GM19372 (cell line): ENCODE data around the gene CDA.
"Not testable (repeated sequence)": the region's sequence is repeated elsewhere in the genome, so short reads cannot be mapped to it uniquely, and the experiment has no call there.

Source experiments
- ATAC-seq: cut with Tn5 transposase; IDR thresholded peaks from one replicate; pipeline ENCODE4 v1.9.1; 2021; ENCODE audit warnings: mild to moderate bottlenecking, low read depth, moderate library complexity; ENCODE audit not compliant: unreplicated experiment

CDA gene

DNA sequence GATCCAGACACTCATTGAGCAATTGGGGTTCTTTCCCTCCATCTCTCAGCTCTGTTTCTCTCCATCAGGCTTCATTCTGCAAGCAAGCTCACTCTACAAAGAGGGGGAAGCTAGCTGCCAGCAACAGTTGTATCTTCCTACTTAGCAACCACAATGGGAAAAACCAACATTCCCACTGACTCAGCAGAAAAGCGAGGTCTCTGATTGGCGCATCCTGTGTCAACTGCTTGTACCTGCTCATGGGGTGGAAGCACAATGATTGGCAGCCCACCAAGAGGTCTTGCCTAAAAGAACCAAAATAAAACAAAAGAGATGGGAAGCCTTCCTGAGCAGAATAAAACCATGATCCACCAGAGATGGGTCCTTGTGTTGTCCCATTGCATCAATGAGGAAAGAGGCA lies 4.0 kb upstream of the CDA start:
- ATAC-seq = no peak

DNA sequence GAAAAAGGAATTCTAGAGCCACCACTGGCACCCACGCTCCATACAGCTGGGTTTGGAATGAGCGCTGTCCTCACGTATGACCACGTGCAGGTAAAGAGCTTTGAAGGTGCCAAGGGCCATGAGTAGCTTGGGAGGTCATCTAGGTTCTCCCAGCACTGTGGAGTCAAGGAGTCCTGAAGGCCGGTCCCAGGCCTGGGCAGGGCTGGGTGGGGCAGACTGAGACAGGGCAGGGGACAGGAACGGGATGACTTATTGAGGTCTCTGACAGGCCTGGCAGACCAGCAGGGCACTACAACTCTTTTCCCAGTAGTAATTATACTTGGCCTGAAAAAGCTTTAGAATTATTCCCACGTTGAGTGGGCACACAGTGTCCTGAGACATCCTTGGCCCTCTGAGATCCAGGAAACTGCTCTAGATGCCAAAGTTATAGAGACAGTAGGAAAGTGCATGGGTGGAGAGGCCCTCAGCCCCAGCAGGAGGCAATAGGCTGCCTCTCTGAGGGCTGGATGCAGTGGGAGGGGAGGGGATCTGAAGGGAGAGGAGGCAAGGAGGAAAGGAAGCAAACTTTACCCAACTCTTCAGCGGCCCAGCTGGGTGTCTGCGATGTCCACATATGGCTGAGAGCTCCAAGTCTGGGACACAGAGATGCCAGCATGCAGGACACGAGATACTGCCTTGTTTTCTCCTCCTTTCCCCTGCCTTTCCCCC lies 1.8 kb upstream of the CDA start:
- ATAC-seq = no peak

DNA sequence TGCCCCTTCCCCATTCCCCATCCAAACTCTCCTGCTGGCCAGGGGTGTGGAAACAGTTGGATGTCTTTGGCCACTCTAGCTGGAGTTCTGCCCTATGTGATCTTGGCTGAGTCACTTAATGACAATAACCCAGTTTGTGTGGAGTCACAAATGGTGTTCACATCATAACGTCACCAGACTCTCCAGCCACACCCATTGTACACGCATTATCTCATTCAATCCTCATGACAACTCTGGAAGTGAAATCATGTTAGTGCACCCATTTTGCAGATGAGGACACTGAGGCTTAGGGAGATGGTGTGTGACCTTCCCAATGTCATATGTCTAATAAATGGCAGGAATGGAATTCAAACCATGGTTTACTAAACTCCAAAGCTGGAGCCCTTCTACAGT lies 1.2 kb upstream of the CDA start:
- ATAC-seq = no peak

DNA sequence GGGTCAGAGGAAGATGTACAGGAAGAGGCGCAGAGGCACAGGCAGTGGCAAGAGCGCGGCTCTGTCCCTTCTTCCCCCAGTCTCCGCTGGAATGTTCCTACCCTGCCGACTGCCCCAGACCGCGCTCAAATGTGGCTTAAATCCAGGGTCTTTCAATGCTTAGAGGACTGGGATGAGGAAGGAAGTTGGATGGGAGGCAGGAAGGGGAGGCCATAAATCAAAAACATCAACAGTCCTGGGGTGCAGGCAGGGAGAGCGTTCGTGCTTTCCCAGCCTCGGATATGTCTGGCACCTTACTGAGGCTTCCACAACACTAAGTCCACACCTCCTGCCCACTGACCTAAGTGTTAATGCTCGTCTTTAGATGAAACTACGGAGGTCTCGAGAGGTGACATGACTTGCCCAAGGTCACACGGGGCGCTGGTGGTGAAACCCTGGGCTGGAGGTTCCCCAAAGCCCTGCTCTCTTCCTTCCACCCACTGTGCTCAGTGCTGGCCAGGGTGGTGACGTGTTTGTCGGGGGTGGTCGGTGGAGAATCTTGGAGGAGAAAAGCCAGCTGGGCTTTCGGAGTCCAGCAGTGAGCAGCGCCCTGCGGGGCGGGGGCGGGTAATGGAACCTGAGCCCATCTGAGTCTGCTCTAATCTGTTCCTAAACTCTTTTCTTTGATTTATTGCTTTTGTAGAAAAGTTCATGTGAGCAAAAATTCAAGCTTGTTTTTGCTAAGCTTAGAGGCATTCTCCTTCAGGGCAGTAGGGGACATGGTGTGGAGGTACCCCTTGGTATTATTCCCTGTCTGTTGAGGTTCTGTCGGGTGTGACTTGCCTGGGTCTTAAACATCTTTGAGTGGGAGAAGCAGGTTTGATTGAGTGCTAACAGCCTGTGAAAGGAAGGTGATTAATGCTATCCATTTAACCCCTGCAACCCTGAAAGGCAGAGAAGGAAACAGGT lies 708 bp downstream of the CDA start:
- ATAC-seq = no peak

DNA sequence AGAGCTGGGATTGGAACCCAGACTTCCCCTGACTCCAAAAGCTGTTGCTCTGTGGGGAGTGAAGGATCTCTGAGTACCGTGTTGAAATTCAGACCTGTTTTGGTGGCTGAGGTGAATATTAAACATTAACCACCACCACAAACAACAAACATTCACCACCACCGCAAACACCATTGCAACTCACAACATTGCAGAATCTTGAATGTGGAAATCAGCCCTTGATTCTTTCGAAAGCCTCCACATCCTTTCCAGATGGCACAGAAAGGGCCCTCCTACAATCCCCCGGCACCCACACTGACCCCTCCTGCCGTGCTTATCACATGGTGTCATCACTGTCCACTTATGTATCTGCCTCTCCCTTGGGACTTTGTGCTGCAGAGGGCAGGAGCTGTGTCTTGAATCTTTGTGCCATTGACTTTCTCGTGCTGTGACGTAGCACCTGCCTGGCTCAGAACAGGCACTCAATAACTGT lies 1.4 kb downstream of the CDA start:
- no peak for ATAC-seq

DNA sequence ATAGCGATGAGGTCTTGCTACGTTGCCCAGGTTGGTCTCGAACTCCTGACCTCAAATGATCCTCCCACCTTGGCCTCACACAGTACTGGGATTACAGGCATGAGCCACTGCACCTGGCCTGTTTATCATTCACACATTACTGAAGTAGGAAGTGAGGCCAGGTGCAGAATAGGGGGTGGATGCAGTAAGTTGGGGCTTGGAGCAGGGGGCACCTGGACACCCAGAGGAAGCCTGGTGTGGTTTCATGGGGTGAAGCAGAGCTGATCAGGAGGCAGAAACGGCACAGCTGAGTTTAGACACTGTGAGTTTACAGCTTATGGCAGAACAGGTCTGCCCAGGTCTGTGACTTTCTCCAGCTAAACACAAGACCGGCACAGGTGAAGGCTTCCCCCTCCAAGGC lies 4.9 kb downstream of the CDA start:
- ATAC-seq = no peak

DNA sequence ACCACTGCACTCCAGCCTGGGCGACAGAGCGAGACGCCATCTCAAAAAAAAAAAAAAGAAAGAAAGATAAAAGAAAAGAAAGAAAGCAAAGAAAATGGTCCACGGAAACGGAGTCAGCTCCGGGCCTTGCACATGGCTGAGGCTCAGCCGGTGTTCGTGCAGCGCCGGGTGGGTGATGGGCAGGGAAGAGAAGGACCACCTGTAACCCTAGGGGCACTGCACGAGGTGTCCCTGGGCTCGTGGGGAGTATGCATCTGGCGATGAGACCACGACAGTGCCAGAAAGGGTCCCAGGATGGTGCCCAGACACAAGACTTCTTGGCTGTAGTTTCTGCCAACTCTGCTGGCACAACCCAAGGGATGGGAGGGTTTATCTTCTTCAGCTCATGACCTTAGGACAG lies 5.8 kb downstream of the CDA start:
- no peak for ATAC-seq

DNA sequence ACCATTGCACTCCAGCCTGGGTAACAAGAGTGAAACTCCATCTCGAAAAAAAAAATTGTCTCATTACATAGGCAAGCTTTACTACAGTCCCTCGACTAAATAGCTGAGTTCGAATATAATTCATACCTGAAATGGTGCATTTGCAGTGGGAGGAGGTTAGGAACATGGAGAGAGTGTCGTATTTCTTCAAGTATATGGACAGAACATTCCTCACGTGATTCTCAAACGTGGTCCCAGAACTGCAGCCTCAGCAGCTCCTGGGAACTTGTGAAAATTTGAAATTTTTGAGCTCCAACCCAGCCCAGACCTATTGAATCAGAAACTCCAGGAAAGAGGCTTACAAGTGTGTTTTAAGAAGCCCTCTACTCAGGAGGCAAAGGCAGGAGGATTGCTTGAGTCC lies 7.2 kb downstream of the CDA start:
- no peak for ATAC-seq

DNA sequence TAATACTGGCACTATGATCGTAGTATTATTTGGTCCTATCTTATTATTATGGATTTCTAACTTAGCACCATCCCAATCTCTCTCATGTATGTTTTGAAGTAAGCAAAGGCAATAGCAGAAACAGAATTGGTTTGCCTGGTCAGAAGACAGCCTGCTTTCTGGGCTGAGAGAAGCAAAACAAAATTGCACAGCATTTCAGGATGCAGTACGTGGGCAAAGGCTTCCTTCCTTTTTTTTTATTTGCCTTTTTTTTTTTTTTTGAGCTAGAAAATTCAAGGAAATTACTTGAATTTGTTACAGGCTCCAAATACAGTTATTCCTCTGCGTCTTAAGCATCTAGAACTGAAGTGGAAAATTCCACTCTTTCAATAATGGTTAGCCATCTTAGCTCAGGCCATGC lies 8.8 kb downstream of the CDA start:
- ATAC-seq = no peak

DNA sequence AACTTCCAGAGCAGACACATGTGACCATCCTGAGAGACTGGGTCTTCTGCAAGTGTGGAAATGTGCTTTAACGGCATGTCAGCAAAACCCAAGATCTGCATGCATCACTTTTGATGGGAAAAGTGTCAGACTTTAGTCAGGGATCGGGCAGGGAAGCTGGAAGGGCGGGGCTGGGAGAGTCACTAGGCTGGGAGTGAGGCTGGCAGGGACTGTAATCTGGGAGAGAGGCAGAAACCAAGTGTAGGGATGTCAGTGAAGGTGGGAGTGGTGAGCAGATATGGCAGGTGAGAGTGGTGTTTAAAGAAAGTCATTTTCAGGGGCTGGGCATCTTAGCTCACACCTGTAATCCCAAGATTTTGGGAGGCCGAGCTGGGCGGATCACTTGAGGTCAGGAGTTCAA lies 11.3 kb downstream of the CDA start:
- ATAC-seq = no peak

DNA sequence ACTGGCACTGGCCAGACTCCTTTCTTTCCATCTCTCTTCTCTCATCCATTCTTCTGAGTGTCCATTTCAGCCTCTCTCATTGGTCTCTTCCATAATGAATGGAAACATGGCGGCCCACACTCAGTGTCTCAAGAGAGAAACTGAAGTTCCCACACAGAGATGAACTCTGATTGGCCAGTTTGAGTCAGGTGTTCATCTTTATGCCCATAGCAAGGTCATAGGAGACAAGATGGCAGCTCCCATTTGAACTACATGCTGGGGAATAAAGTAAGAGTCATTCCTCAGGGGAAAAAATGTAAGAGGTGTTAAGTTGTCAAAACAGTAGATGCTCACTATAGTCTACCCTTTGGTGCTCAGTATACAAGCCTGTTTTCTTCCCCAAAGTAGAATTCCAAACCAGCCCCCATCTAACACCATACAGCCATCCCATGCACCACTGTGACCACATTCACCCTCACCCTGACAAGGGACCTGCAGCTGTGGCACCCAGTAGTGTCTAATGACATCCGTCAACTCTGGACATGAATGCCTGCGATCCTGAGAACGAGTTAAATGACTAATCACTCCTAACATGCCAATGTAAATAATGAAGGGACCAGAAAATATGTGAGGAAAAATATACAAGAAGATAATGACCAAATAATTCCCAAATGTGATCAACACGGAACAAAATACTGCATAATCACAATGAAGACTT lies 12.4 kb downstream of the CDA start:
- no peak for ATAC-seq

DNA sequence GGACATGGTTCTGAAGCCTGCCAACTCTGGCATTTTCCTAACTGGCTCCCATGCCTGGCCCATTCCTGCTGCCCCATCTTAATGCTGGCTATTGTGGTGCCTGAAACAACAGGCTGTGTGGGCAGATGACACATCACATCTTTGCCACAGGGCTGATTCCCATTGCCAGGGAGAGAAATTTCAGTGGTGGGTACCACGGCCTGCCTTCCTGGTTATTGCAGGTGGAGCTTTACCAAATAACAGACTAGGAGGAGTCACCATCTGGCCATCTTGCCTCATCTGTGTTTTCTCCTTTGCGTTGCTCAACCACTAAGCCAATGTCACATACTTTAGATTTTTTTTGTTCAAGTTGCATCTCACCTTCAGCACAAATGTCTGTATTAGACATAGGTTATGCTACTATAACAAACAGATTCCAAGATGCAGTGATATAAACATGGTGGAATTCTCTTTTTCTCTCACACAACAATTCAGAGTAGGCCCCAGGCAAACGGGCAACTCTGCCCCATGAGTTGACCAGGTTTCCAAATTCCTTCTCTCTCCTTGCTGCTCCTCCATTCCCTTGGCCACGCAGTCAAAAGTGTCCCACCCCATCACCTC lies 14.1 kb downstream of the CDA start:
- ATAC-seq = no peak

DNA sequence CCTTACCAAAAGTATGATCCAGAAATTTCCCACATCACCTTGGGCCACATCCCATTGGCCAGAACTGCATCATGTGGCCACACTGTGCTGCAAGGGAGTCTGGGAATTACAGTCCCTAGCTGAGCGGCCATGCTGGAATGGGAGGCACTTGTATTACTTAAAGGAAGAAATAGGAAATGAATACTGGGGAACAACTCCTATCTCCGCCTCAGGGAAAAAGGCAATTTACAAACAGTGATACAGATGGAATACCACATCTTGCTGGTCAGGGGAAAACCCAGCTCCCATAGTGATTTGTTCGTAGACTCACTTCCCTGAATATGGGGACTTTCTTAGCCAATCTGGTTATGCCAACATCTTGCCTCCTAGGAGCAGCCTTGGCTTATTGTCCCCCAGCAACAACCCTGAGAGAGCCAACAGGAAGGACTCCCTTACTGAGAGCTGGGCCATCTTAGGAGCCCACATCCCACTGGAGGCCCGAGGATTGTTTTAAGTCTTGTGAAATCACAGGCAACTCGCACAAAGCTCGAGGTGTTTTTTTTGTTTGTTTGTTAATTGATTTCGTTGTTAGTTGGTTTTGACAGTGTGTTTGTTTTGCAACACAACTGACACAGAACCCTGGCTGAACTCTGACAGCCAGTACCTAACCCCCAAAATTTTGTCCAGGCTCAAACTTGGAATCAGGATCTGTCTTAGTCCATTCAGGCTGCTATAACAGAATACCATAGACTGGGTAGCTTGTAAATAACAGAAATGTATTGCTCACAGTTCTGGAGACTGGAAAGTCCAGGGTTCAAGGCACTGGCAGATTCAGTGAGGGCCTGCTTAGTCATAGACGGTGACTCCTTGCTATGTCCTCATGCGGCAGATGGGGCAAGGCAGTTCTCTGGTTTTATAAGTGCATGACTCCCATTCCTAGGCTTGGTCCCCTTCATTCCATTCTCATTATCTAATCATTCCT lies 14.9 kb downstream of the CDA start:
- no peak for ATAC-seq

DNA sequence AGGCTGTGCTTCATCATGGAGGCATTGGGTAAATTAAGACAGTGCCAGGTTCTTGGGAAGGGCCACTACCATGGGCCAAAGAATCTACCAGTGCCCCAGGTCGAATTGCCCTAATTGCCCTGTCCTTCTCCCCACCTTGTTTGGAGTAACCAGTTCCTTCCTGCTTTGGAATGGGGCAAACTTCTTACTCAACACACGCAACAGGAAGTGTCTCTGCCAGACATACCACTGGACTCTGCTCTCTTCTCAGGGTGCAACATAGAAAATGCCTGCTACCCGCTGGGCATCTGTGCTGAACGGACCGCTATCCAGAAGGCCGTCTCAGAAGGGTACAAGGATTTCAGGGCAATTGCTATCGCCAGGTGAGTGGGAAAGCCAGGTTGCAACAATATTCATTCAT lies 15.8 kb downstream of the CDA start:
- ATAC-seq = no peak

DNA sequence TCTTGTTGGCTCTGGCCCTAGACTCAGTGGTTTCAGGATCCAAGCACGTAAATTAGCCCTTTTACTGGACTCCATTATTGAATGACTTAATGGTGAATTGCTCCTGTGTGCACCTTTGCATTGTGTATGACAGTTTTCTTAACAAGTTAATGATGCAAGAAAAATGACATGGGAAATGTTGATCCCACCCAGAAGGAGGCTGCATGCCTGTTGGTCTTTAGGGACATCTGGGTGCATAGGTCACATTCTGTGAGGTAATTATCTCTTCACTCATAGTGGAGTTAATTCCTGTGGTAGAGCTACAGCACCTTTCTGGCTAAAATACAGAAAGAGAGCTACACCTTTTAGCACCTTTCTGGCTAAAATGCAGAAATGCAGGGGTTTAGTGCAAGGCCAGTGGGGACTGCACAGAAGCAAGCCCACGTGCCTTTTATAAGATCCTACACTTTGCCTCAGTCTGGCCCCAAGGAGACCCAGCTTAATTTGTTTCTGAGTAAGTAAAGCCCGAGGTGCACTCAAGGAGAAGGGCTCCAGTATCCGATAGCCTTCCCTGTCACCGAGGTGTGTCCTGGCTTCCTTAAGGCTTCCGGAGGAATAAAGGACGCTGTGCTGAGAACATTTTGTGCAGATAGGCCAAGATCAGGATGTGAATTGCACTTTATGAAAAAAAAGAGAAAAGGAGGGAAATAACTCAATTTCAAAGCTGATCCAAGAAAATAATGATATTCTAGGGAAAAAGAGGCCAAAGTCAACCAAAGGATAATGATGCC lies 18.1 kb downstream of the CDA start:
- ATAC-seq = not testable (repeated sequence)

DNA sequence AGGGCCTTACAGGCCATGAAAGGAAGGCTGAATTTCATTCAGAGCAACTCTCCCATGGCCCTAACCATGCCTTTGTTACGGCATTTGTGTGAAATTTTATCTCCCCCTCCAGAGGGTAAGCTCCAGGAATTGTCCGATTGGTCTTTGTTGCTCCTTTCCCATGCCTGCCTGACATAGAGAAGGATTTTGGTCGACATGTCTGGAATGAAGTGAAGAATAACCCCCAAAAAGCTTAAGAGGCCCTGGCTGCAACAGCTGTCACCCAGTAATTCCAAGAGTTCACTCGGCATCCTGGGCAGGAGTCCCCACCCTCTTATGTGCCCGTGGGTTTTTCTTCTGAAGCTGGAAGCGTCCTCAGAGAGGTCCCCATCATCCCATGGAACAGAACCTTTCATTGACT lies 20.6 kb downstream of the CDA start:
- no peak for ATAC-seq

DNA sequence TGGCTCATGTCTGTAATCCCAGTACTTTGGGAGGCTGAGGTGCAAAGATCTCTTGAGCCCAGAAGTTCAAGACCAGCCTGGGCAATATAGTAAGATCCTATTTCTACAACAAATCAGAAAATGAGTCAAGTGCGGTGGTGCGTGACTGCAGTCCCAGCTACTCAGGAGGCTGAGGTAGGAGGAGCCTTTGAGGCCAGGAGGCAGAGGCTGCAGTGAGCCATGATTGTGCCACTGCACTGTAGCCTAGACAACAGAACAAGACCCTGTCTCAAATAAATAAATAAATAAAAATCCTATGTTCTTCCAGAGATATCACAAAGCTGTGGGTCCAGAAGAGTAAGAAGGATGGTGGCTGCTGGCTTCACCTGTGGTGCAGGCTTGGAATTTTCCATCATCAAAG lies 22.1 kb downstream of the CDA start:
- ATAC-seq = no peak

DNA sequence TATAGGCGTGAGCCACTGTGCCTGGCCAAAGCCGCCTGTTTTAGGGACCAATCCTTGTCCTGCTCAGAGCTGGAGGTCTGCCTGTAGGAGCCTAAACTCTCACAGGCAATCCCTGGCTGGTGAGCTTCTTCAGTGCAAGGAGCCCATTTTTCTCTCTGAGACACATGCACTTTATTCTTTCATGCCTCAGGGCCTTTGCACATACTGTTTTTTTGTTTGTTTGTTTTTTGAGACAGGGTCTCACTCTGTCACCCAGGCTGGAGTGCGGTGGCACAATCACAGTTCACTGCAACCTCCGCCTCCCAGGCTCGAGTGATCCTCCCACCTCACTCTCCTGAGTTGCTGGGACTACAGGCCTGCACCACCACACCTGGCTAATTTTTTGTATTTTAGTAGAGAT lies 22.8 kb downstream of the CDA start:
- no peak for ATAC-seq

DNA sequence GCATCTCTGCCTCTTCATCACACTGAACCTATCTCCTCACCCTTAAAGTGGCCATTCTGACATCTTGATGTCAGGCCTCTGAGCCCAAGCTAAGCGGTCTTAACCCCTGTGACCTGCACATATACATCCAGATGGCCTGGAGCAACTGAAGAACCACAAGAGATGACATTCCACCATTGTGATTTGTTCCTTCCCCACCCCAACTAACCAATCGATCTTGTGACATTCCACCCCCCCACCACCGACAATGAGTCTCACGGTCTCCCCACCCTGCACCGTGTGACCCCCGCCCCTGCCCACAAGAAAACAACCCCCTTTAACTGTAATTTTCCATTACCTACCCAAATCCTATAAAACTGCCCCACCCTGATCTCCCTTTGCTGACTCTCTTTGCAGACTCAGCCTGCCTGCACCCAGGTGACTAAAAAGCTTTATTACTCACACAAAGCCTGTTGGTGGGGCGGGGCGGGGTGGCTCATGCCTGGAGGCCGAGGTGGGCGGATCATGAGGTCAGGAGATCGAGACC lies 23.4 kb downstream of the CDA start:
- no peak for ATAC-seq
